ENCODE data around the gene WDR44. TPM values are rescaled to one million over a fixed set of nuclear protein-coding genes. Genes with fewer than 3 reads are reported as not detected.
A peak's percentile ranks its signal among the peaks of the same experiment; 100 is the strongest.
"Not testable (repeated sequence)": the region's sequence is repeated elsewhere in the genome, so short reads cannot be mapped to it uniquely, and the experiment has no call there.

Gene WDR44
- total RNA-seq (2021) (17.5 to 19.0 TPM (median 18.4 TPM) in 3 replicates), Bru-seq, nascent RNA (percentile 74 among the genes with signal in this experiment)
- long read RNA-seq, experiment 1, full-length matches to known transcripts, result 100 of 145 reads
- long read RNA-seq, experiment 1, partial matches to known transcripts, result 12 of 145 reads
- long read RNA-seq, experiment 1, other reads (novel, unspliced or antisense), result 33 of 145 reads
- long read RNA-seq, experiment 2, partial matches to known transcripts, result 7 of 15 reads
- long read RNA-seq, experiment 2, other reads (novel, unspliced or antisense), result 8 of 15 reads
- long read RNA-seq, experiment 3, full-length matches to known transcripts, result 5 of 21 reads
- long read RNA-seq, experiment 3, partial matches to known transcripts, result 12 of 21 reads
- long read RNA-seq, experiment 3, other reads (novel, unspliced or antisense), result 4 of 21 reads

GRCh38 chrX:118345464-118346257 lies at the start of gene WDR44:
Gene WDR44, plus strand, starts transcription at chrX:118346106. Its CDS starts 398 bp downstream, at chrX:118346504.
- H3K4me1 Mint-ChIP-seq, result peaks cover 31% of the 10 kb centered on the region
- POLR2A ChIA-PET, result no interaction called here
- TF ChIP-seq ZNF396 (CRISPR knock-in tag; IDR thresholded peaks at IDR 0.05; ENCODE audit: borderline replicate concordance) (no peak), SP1 (CRISPR knock-in tag; conservative IDR thresholded peaks at IDR 0.05) (peak; percentile 51; the same call in 1 of the 2 replicates)

GRCh38 chrX:118305827-118306226 lies 40.1 kb upstream of the WDR44 start:
- DNase-seq (ENCODE audit: low spot score); POLR2A ChIA-PET; CTCF ChIA-PET; H3K4me1 Mint-ChIP-seq; H3K27ac Mint-ChIP-seq; H3K4me3 Mint-ChIP-seq; H3K27me3 Mint-ChIP-seq (ENCODE audit: low read depth); ATAC-seq: not testable (repeated sequence)
- peaks cover 38% of the 10 kb centered on the region for H3K9me3 Mint-ChIP-seq
- peaks cover 31% of the 10 kb centered on the region for H3K36me3 Mint-ChIP-seq

More at GRCh38 chrX:118345464-118346257, at the start of gene WDR44:
- DNase-seq (ENCODE audit: low spot score) (peak; percentile 90), ATAC-seq (peak; percentile 95)
- H3K9me3 Mint-ChIP-seq, result peaks cover 4% of the 10 kb centered on the region; the same call in 1 of the 2 replicates
- H3K36me3 Mint-ChIP-seq, result no peaks in the 10 kb centered on the region
- no peaks in the 10 kb centered on the region for H3K27me3 Mint-ChIP-seq (ENCODE audit: low read depth)
- CTCF ChIA-PET, result no interaction called here
- H3K27ac Mint-ChIP-seq, result peak within 1 kb of the TSS; percentile 97
- peak within 1 kb of the TSS; percentile 94 for H3K4me3 Mint-ChIP-seq

- H3K27me3 Mint-ChIP-seq (ENCODE audit: low read depth), result no peaks in the 10 kb centered on the region; the same call in 1 of the 2 replicates
- DNase-seq (ENCODE audit: low spot score) (no peak), ATAC-seq (no peak)
- TF ChIP-seq, protein P1, sequence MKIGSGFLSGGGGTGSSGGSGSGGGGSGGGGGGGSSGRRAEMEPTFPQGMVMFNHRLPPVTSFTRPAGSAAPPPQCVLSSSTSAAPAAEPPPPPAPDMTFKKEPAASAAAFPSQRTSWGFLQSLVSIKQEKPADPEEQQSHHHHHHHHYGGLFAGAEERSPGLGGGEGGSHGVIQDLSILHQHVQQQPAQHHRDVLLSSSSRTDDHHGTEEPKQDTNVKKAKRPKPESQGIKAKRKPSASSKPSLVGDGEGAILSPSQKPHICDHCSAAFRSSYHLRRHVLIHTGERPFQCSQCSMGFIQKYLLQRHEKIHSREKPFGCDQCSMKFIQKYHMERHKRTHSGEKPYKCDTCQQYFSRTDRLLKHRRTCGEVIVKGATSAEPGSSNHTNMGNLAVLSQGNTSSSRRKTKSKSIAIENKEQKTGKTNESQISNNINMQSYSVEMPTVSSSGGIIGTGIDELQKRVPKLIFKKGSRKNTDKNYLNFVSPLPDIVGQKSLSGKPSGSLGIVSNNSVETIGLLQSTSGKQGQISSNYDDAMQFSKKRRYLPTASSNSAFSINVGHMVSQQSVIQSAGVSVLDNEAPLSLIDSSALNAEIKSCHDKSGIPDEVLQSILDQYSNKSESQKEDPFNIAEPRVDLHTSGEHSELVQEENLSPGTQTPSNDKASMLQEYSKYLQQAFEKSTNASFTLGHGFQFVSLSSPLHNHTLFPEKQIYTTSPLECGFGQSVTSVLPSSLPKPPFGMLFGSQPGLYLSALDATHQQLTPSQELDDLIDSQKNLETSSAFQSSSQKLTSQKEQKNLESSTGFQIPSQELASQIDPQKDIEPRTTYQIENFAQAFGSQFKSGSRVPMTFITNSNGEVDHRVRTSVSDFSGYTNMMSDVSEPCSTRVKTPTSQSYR (CRISPR knock-in tag; IDR thresholded peaks at IDR 0.05), result no peak
- TF ChIP-seq IRF2 (CRISPR knock-in tag; IDR thresholded peaks at IDR 0.05; ENCODE audit: borderline replicate concordance, low read depth) (no peak), ERG (CRISPR knock-in tag; IDR thresholded peaks at IDR 0.05) (no peak), MYBL2 (CRISPR knock-in tag; IDR thresholded peaks at IDR 0.05) (no peak), SOX15 (CRISPR knock-in tag; IDR thresholded peaks at IDR 0.05) (no peak), CREB1 (CRISPR knock-in tag; IDR thresholded peaks at IDR 0.05) (no peak), ZNF121 (CRISPR knock-in tag; IDR thresholded peaks at IDR 0.05) (no peak), RELA (CRISPR knock-in tag; IDR thresholded peaks at IDR 0.05; ENCODE audit: borderline replicate concordance) (no peak)
- H3K4me3 Mint-ChIP-seq, result no peak overlapping the region
- H3K9me3 Mint-ChIP-seq, result peaks cover 9% of the 10 kb centered on the region
- peaks cover 3% of the 10 kb centered on the region; the same call in 1 of the 2 replicates for H3K36me3 Mint-ChIP-seq
- CTCF ChIA-PET, result no interaction called here
- no peak overlapping the region for H3K27ac Mint-ChIP-seq
- POLR2A ChIA-PET, result no interaction called here
- peaks cover 5% of the 10 kb centered on the region; the same call in 1 of the 2 replicates for H3K4me1 Mint-ChIP-seq
Measured at GRCh38 chrX:118315529-118315928, 30.4 kb upstream of the WDR44 start.

DNA sequence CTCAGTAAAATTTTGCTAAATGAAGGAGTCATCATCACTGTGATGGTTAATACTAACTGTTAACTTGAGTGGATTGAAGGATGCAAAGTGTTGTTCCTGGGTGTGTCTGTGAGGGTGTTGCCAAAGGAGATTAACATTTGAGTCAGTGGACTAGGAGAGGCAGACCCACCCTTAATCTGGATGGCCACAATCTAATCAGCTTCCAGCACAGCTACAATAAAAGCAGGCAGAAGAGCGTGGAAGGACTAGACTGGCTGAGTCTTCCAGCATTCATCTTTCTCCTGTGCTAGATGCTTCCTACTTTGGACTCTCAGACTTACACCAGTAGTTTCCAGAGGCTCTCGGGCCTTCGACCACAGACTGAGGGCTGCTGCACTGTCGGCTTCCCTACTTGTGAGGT lies 21.3 kb upstream of the WDR44 start:
- Mint-ChIP-seq H3K4me3 (no peak overlapping the region), H3K27me3 (ENCODE audit: low read depth) (no peaks in the 10 kb centered on the region), H3K9me3 (no peaks in the 10 kb centered on the region), H3K4me1 (peaks cover 4% of the 10 kb centered on the region), H3K36me3 (no peaks in the 10 kb centered on the region), H3K27ac (no peak overlapping the region)
- ChIA-PET POLR2A (no interaction called here), CTCF (no interaction called here)
- DNase-seq (ENCODE audit: low spot score) (no peak), ATAC-seq (no peak)
- TF ChIP-seq CREM (CRISPR knock-in tag; IDR thresholded peaks at IDR 0.05), result no peak
- TF ChIP-seq FOXP4 (CRISPR knock-in tag; IDR thresholded peaks at IDR 0.05), result no peak
- TF ChIP-seq IRF1 (CRISPR knock-in tag; IDR thresholded peaks at IDR 0.05), result no peak
- no peak for TF ChIP-seq TEAD1 (CRISPR knock-in tag; IDR thresholded peaks at IDR 0.05)
- TF ChIP-seq E2F4 (CRISPR knock-in tag; IDR thresholded peaks at IDR 0.05; ENCODE audit: borderline replicate concordance, low read depth), result no peak
- TF ChIP-seq NFATC4 (CRISPR knock-in tag; IDR thresholded peaks at IDR 0.05), result no peak
- TF ChIP-seq, protein P2, sequence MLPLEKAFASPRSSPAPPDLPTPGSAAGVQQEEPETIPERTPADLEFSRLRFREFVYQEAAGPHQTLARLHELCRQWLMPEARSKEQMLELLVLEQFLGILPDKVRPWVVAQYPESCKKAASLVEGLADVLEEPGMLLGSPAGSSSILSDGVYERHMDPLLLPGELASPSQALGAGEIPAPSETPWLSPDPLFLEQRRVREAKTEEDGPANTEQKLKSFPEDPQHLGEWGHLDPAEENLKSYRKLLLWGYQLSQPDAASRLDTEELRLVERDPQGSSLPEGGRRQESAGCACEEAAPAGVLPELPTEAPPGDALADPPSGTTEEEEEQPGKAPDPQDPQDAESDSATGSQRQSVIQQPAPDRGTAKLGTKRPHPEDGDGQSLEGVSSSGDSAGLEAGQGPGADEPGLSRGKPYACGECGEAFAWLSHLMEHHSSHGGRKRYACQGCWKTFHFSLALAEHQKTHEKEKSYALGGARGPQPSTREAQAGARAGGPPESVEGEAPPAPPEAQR (CRISPR knock-in tag; IDR thresholded peaks at IDR 0.05), result no peak
